Measurements from ENCODE around the gene UNC119.

UNC119 gene

DNA sequence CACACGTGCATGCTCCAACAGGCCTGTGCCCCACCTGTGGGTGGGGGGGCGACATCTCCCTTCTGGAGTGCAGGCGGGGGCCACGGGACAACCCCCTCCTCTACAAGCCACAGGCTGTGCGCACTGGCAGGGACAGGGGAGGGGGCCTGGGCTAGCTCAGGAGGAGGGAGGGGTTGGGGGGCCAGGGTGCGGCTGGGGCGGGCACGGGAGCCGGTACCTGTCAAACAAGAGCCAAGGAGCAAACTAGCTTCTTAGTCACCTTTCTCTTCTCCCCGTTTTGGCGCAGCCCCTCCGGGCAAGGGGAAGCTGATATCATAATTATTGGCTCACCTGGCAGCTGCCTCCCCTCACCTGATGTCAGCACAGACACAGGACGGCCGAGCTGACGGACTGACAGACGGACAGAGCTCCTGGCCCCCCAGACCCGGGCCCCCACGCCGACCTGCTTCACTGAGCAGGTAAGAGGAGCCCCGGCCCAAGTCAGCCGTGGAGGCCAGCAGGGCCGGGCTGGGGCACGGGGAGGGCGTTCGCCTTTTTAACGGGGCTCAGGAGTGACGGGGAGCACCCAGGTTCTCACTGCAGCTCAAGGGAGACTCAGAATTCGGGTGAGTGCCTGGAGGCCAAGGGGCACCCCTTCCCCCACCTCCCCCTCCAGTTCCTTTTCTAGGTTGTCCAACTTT lies 46.3 kb downstream of the UNC119 start, which contains the start of gene FOXN1:
Gene FOXN1, plus strand, starts transcription at position 363 of the 680 bp plus-strand sequence. CDS start 17,622 bp downstream, outside the sequence.
- no peak within 1 kb of the TSS for H3K4me3 ChIP-seq

DNA sequence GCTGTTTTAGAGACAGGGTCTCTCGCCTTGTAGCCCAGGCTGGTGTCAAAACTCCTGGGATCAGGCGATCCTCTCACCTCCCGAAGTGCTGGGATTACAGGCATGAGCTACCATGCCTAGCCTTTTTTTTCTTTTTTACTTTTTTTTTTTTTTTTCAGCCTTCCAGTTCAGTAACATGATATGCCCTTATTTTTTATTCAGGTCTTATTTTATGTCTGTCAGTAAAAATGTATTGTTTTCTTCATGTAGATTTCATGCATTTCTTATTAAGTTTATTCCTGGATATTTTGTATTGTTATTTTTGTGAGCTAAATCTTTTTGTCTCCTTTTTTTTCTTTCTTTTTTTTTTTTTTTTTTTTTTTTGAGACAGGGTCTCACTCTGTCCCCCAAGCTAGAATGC lies 49.0 kb downstream of the UNC119 start:
- Histone ChIP-seq H3K4me3 (no peak overlapping the region), H3K27ac (no peak overlapping the region)
- DNase-seq (ENCODE audit: low spot score), result no peak
- TF ChIP-seq, protein P1, sequence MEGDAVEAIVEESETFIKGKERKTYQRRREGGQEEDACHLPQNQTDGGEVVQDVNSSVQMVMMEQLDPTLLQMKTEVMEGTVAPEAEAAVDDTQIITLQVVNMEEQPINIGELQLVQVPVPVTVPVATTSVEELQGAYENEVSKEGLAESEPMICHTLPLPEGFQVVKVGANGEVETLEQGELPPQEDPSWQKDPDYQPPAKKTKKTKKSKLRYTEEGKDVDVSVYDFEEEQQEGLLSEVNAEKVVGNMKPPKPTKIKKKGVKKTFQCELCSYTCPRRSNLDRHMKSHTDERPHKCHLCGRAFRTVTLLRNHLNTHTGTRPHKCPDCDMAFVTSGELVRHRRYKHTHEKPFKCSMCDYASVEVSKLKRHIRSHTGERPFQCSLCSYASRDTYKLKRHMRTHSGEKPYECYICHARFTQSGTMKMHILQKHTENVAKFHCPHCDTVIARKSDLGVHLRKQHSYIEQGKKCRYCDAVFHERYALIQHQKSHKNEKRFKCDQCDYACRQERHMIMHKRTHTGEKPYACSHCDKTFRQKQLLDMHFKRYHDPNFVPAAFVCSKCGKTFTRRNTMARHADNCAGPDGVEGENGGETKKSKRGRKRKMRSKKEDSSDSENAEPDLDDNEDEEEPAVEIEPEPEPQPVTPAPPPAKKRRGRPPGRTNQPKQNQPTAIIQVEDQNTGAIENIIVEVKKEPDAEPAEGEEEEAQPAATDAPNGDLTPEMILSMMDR (IDR thresholded peaks at IDR 0.05), result no peak

More for the DNA sequence above, 46.3 kb downstream of the UNC119 start, which contains the start of gene FOXN1:
- TF ChIP-seq, protein P1 (IDR thresholded peaks at IDR 0.05), result no peak
- no peak within 1 kb of the TSS for H3K27ac ChIP-seq
- no peak for DNase-seq (ENCODE audit: low spot score)

DNA sequence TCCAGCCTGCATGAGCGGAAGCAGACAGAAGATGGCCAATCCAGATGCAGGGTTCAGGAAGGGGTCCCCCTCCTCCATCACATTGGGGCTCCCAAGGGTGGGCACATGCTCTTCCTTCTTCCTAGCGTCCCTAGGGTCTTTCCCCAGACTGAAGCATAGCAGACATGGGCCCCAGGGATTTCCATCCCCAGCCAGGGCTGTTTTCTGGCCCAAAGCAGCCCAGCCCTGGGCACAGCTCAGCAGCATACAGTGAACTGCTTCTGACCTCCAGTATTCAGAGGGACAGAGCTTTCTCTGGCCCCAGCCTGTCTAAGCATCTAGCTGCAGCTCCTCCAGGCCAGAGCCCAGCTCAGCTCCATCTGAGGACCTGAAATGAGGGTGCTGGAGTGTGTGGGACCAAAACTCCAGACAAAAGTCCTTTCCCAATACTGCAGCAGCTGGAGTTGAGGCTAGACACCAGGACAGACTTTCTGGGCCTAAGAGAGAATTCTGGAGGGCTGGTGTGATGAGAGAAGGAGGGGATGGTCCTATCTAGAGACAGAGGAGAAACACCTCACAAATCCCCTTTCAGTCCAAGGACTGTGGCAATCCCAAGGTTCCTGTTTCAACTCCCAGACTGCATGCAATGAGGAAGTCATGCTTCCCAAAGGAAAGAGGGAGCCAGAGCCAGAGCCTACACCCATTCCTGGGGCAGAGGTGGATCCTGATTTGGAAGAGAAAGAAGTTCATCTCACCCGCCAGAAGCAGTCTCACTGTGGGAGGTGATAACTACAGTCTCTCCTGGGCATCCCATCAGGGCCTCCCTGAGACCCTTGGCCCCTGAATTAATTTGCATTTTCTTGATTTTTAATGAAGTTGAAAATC lies 50.8 kb downstream of the UNC119 start:
- TF ChIP-seq, protein P1 (IDR thresholded peaks at IDR 0.05), result no peak
- no peak for DNase-seq (ENCODE audit: low spot score)
- no peak overlapping the region for H3K4me3 ChIP-seq
- no peak overlapping the region for H3K27ac ChIP-seq

DNA sequence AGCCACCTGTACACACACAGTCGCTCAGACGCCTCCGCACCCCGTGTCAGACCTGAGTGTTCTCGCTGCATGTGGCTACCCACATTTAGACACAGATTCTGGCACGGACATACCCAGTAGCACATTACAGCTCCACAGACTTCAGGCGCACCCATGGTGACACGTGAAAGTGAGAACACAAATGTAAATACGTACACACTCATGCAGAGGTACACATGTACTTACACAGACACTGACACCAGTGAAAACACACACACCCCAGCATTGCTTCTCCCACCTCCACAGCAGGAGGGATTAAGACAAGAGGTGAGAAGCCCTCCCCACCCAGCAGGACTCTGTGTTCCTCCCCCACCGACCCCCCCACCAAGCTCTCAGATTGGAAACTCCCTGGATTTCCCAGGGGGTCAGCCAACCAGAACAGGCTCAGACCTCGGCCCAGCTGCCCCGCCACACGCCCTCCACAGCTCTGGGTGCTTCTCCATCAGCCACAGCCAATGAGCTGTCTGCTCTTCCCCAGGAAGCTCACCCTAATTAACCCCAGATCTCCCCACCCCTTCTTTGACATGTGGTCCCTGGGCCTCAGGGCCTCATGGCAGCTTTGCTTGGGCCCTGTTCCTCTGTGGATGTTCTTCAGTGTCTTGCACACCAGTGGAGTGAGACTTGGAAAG lies 51.6 kb downstream of the UNC119 start:
- TF ChIP-seq, protein P1 (IDR thresholded peaks at IDR 0.05), result no peak
- no peak overlapping the region for H3K4me3 ChIP-seq
- no peak for DNase-seq (ENCODE audit: low spot score)
- H3K27ac ChIP-seq, result no peak overlapping the region

DNA sequence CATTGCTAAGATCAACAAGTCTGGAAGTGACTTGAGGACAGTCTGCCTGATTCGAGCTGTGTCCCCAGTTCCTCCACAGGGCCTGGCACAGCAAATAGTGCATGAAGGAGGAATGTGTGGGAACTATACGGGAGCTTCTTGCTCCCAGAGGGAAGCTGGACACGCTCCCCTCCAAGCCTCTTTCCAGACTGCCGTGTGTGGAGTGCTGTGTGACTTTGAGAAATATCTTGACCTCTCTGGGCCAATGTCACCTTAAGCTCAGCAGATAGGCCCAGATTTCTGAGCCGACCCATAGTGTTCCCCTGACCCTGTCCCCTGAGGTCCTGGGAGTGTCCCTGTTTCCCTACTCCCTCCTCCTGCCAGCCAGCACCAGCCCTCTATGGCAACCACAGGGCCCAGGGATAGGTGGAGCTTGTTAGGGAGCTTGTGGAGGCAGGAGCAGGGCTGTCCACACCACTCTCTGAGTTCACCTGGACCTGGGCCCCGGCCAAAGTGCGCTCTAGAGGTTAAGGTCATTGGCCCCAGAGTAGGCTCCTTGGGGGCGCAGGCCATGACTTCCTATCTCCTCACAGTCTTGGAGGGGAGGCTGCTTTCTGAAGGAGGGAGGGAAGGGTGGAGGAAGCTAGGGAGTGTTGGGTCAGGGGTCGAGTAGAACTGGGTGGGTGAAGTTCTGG lies 52.6 kb downstream of the UNC119 start:
- DNase-seq (ENCODE audit: low spot score), result no peak
- Histone ChIP-seq H3K27ac (no peak overlapping the region), H3K4me3 (no peak overlapping the region)
- TF ChIP-seq, protein P1 (IDR thresholded peaks at IDR 0.05), result no peak

DNA sequence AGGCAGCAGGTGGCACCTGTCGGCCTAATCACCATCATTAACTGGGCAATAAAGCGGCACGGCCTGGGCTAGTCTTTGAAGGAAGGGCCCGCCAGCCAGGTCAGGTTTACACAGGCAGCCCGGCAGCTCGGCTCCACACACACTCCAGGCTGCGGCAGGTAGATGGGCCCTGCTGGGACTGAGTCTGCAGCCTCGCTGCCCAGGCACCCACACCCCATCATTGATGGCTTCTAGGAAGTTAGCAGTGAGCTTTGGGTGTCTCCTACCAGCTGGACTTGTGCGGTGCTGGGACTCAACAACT lies 53.1 kb downstream of the UNC119 start:
- no peak overlapping the region for H3K4me3 ChIP-seq
- DNase-seq (ENCODE audit: low spot score), result no peak
- TF ChIP-seq, protein P1 (IDR thresholded peaks at IDR 0.05), result no peak
- H3K27ac ChIP-seq, result no peak overlapping the region

Data from coronary artery (tissue), 2 donors.